K562 (cell line): ENCODE data around the gene TEAD3. TPM values are rescaled to one million over a fixed set of nuclear protein-coding genes. Genes with fewer than 3 reads are reported as not detected.
A peak's percentile ranks its signal among the peaks of the same experiment; 100 is the strongest.

Experiments used
- CLOCK ChIP-seq: fragments of 250-450 bp; sonication (Bioruptor Pico); IDR thresholded peaks from 2 replicates; pipeline ENCODE4 v1.4.0; 2020; ENCODE audit warnings: mild to moderate bottlenecking, moderate library complexity, borderline replicate concordance
- DACH1 ChIP-seq: fragments of 450-650 bp; IDR thresholded peaks from 2 replicates; pipeline ENCODE4 v1.6.1; 2018; ENCODE audit not compliant: partially characterized antibody
- DLX4 ChIP-seq: fragments of 250-450 bp; sonication (Bioruptor Pico); IDR thresholded peaks from 2 replicates; pipeline ENCODE4 v1.6.1; 2021; ENCODE audit warnings: mild to moderate bottlenecking
- E2F5 ChIP-seq: sonication (generic); formaldehyde crosslinking; IDR thresholded peaks from 2 replicates; pipeline ENCODE4 v1.8.0; 2022; ENCODE audit warnings: mild to moderate bottlenecking, missing genetic modification reagents
- FOXP4 ChIP-seq: sonication (generic); formaldehyde crosslinking; IDR thresholded peaks from 2 replicates; pipeline ENCODE4 v1.8.0; 2022; ENCODE audit warnings: mild to moderate bottlenecking, missing genetic modification reagents, borderline replicate concordance
- GATAD2A ChIP-seq: fragments of 450-650 bp; IDR thresholded peaks from 2 replicates; pipeline ENCODE4 v1.6.1; 2017
- GATAD2B ChIP-seq: fragments of 450-650 bp; IDR thresholded peaks from 2 replicates; pipeline ENCODE4 v1.6.1; 2017; ENCODE audit warnings: mild to moderate bottlenecking, borderline replicate concordance
- PHB ChIP-seq: fragments of 250-450 bp; sonication (Bioruptor Pico); IDR thresholded peaks from 2 replicates; pipeline ENCODE4 v1.5.0; 2021
- SMAD2 ChIP-seq: fragments of 150-350 bp; IDR thresholded peaks from 2 replicates; pipeline ENCODE4 v1.6.1; 2014; ENCODE audit warnings: low read depth, mild to moderate bottlenecking, low read length
- TAF15 ChIP-seq: fragments of 200-400 bp; formaldehyde crosslinking; IDR thresholded peaks from 2 replicates; pipeline ENCODE4 v1.6.1; 2017; ENCODE audit warnings: mild to moderate bottlenecking, low read depth, low read length, moderate library complexity
- TRIM24 ChIP-seq, 2 experiments: fragments of 450-650 bp; IDR thresholded peaks; 2 replicates each; pipeline ENCODE4 v1.6.1; 2016
- VEZF1 ChIP-seq: fragments of 200-800 bp; sonication (Bioruptor generic); IDR thresholded peaks from 2 replicates; pipeline ENCODE4 v1.6.1; 2017; ENCODE audit warnings: missing genetic modification characterization, missing compliant biosample characterization
- ZBTB33 ChIP-seq: sonication (generic); formaldehyde crosslinking; IDR thresholded peaks from 2 replicates; pipeline ENCODE4 v1.8.1; 2023; ENCODE audit warnings: mild to moderate bottlenecking, missing genetic modification reagents
- ZNF121 ChIP-seq: sonication (generic); formaldehyde crosslinking; conservative IDR thresholded peaks from 2 replicates; pipeline ENCODE4 v1.8.0; 2022; ENCODE audit warnings: missing genetic modification reagents
- ZNF347 ChIP-seq: fragments of 450-650 bp; formaldehyde crosslinking; IDR thresholded peaks from 2 replicates; pipeline ENCODE4 v1.4.0; 2020; ENCODE audit warnings: low read depth, mild to moderate bottlenecking, moderate library complexity
- polyA plus RNA-seq, 8 experiments: library from polyadenylated mRNA; depleted of rRNA in 4 of 8; stranded (reverse) in 5 of 8; unstranded in 3 of 8; fragments of >200 nt; fragmentation: Nextera tagmentation in 2 of 8; fragmentation: Illumina TruSeq in 1 of 8; extraction: Ambion mirVana in 2 of 8; extraction: Trizol in 1 of 8; gene quantifications; 2 replicates each; pipeline versions ENCODE4 v1.2.1 to v1.2.3, GENCODE V29; 2011 to 2014; ENCODE audit warnings: inconsistent platforms in 1 of 8, missing spikeins in 1 of 8
- total RNA-seq, 7 experiments: library from RNA; depleted of rRNA in 6 of 7; stranded (reverse); fragments of >200 nt in 6 of 7; fragmentation: Illumina TruSeq in 2 of 7; extraction: Trizol in 2 of 7; gene quantifications; 2 replicates each; pipeline versions ENCODE4 v1.2.1 to v1.2.3, GENCODE V29; 2011 to 2021; ENCODE audit warnings: low replicate concordance in 1 of 7

TEAD3 gene
- total and polyA plus RNA-seq, 9 of the 15 experiments (the other 6 are each of a cell fraction or from before 2014, with no cell fraction given) = 0.63 to 13.2 (median 3.3) TPM

- TF ChIP-seq E2F5 = no peak
- no peak; a peak in 1 of 4 replicates for TF ChIP-seq TRIM24 (IDR thresholded peaks at IDR 0.05)
- no peak for TF ChIP-seq ZNF347
- TF ChIP-seq GATAD2A = 0 out of 2 replicates have a peak, but pooled peaks have one; percentile 50
- no peak for TF ChIP-seq TAF15
- no peak for TF ChIP-seq DLX4 (CRISPR knock-in tag)
- no peak; the same call in 1 of the 2 replicates for TF ChIP-seq ZNF121 (CRISPR knock-in tag)
- TF ChIP-seq CLOCK (CRISPR knock-in tag) = no peak
- no peak for TF ChIP-seq DACH1
- TF ChIP-seq VEZF1 (CRISPR knock-in tag) = peak; percentile 89
- TF ChIP-seq GATAD2B = no peak
- no peak; the same call in 1 of the 2 replicates for TF ChIP-seq PHB (CRISPR knock-in tag)
- no peak; the same call in 1 of the 2 replicates for TF ChIP-seq ZBTB33
- TF ChIP-seq SMAD2 = no peak
- peak; percentile 90; the same call in 1 of the 2 replicates for TF ChIP-seq FOXP4 (CRISPR knock-in tag)
Measured at GRCh38 chr6:35497571-35498421, 917 bp upstream of the TEAD3 start (continued).
